Measurements from ENCODE around the gene TTYH3.

Gene TTYH3

DNA sequence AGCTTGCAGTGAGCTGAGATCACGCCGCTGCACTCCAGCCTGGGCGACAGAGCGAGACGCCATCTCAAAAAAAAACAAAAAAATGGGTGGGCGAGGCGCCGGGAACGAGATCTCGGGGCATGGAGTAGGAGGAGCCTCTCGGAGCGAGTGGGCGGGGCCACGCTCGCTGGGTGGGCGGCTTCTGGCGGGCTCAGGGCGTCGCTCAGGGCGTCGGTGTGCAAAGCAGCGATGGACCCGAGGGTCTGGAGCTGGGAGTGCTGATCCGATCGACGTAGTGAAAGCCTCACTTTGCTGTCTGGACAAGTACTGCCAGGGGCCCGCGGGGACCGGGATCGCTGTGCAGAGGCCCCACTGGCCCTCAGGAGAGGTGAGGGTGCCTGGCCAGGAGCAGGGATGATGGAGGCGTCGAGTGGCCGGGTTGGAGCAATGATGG lies 33.6 kb downstream of the TTYH3 start:
- H3K27ac ChIP-seq (ENCODE audit: low read depth, low read length) = no peak overlapping the region
- no CpG with 5 or more reads among the region's 33 CpGs for WGBS (ENCODE audit: extremely low coverage, insufficient coverage, insufficient read length)
- H2BK120ac ChIP-seq (ENCODE audit: insufficient read depth, low read length, poor library complexity) = no peak overlapping the region
- no peak overlapping the region for H3K4me3 ChIP-seq (ENCODE audit: low read depth, low read length)
- H3K79me1 ChIP-seq (ENCODE audit: low read length) = no peaks in the 10 kb centered on the region
- no peak overlapping the region for H2AFZ ChIP-seq (ENCODE audit: insufficient read depth, low read length, poor library complexity)
- no peak overlapping the region for H3K18ac ChIP-seq (ENCODE audit: low read length)
- H4K12ac ChIP-seq (ENCODE audit: low read depth, low read length) = no peak overlapping the region
- no peak overlapping the region for H4K91ac ChIP-seq (ENCODE audit: low read depth, low read length)
- DNase-seq = no peak
- H3K14ac ChIP-seq (ENCODE audit: low read length) = no peak overlapping the region
- peaks cover 3 to 4% of the 10 kb centered on the region in 2 experiments for H3K4me1 ChIP-seq (ENCODE audit: control insufficient read depth in 1 of 2, insufficient read depth in 2 of 2, low read length in 2 of 2)
- H3K27me3 ChIP-seq (ENCODE audit: insufficient read depth, low read length) = no peaks in the 10 kb centered on the region
- no peak overlapping the region for H2AK5ac ChIP-seq (ENCODE audit: low read length)
- no peak overlapping the region for H3K4ac ChIP-seq (ENCODE audit: low read depth, low read length)
- peaks cover 2% of the 10 kb centered on the region for H3K9me3 ChIP-seq (ENCODE audit: insufficient read depth, low read depth, low read length)
- no peak overlapping the region for H2BK5ac ChIP-seq (ENCODE audit: low read depth, low read length, poor library complexity)
- peaks cover 23 to 25% of the 10 kb centered on the region in 2 experiments for H3K36me3 ChIP-seq (ENCODE audit: control insufficient read depth in 1 of 2, insufficient read depth in 2 of 2, low read length in 2 of 2)
- H3K79me2 ChIP-seq (ENCODE audit: control insufficient read depth, insufficient read depth, low read length, poor library complexity) = no peaks in the 10 kb centered on the region
- no peak overlapping the region for H4K8ac ChIP-seq (ENCODE audit: low read depth, low read length)
- no peak overlapping the region for H3K9ac ChIP-seq (ENCODE audit: low read length)
- no peak overlapping the region for H3K4me2 ChIP-seq (ENCODE audit: low read length)
- no peak overlapping the region for H3K23ac ChIP-seq (ENCODE audit: low read length)
- no peak overlapping the region for H2BK12ac ChIP-seq (ENCODE audit: low read length)

DNA sequence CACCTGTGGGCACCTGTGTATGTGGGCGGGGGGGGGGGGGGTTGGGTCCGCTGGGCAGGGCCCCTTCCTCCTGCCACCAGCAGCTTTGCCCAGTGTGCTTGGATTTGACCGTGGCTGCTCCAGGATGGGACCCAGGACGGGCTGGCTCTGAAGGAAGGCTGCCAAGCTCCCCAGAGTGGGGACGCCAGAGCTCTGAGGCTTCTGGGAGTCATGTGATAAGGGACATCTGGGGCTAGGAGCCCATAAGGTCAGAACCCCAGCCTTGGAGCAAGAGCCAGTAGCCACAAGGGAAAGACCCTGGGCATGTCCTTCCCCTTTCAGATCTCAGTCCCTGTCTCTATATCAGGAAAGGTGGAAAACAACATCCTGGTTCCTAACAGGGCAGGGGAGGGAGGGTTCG lies 34.4 kb downstream of the TTYH3 start:
- H3K36me3 ChIP-seq (ENCODE audit: control insufficient read depth in 1 of 2, insufficient read depth in 2 of 2, low read length in 2 of 2) = peaks cover 18 to 19% of the 10 kb centered on the region in 2 experiments
- no peak overlapping the region for H3K4me2 ChIP-seq (ENCODE audit: low read length)
- H2AK5ac ChIP-seq (ENCODE audit: low read length) = no peak overlapping the region
- no peak overlapping the region for H3K9ac ChIP-seq (ENCODE audit: low read length)
- no peak overlapping the region for H3K4me3 ChIP-seq (ENCODE audit: low read depth, low read length)
- no peak overlapping the region for H2BK12ac ChIP-seq (ENCODE audit: low read length)
- no peak overlapping the region for H3K4ac ChIP-seq (ENCODE audit: low read depth, low read length)
- no peak overlapping the region for H3K27ac ChIP-seq (ENCODE audit: low read depth, low read length)
- no peak overlapping the region for H2BK120ac ChIP-seq (ENCODE audit: insufficient read depth, low read length, poor library complexity)
- peaks cover 2% of the 10 kb centered on the region for H3K9me3 ChIP-seq (ENCODE audit: insufficient read depth, low read depth, low read length)
- H3K14ac ChIP-seq (ENCODE audit: low read length) = no peak overlapping the region
- H2BK5ac ChIP-seq (ENCODE audit: low read depth, low read length, poor library complexity) = no peak overlapping the region
- no peak overlapping the region for H4K91ac ChIP-seq (ENCODE audit: low read depth, low read length)
- no peak overlapping the region for H2AFZ ChIP-seq (ENCODE audit: insufficient read depth, low read length, poor library complexity)
- H3K18ac ChIP-seq (ENCODE audit: low read length) = no peak overlapping the region
- H4K12ac ChIP-seq (ENCODE audit: low read depth, low read length) = no peak overlapping the region
- no CpG with 5 or more reads among the region's 6 CpGs for WGBS (ENCODE audit: extremely low coverage, insufficient coverage, insufficient read length)
- DNase-seq = no peak
- H3K79me2 ChIP-seq (ENCODE audit: control insufficient read depth, insufficient read depth, low read length, poor library complexity) = no peaks in the 10 kb centered on the region
- no peaks in the 10 kb centered on the region for H3K27me3 ChIP-seq (ENCODE audit: insufficient read depth, low read length)
- no peak overlapping the region for H4K8ac ChIP-seq (ENCODE audit: low read depth, low read length)
- H3K79me1 ChIP-seq (ENCODE audit: low read length) = no peaks in the 10 kb centered on the region
- H3K23ac ChIP-seq (ENCODE audit: low read length) = no peak overlapping the region
- H3K4me1 ChIP-seq (ENCODE audit: control insufficient read depth in 1 of 2, insufficient read depth in 2 of 2, low read length in 2 of 2) = peaks cover 3 to 4% of the 10 kb centered on the region in 2 experiments

- H3K4me1 ChIP-seq (ENCODE audit: control insufficient read depth in 1 of 2, insufficient read depth in 2 of 2, low read length in 2 of 2) = peaks cover 3 to 7% of the 10 kb centered on the region in 2 experiments
- H3K23ac ChIP-seq (ENCODE audit: low read length) = no peak overlapping the region
- H2AFZ ChIP-seq (ENCODE audit: insufficient read depth, low read length, poor library complexity) = no peak overlapping the region
These were observed 34.9 kb downstream of the TTYH3 start for GRCh38 chr7:2666588-2667250.

DNA sequence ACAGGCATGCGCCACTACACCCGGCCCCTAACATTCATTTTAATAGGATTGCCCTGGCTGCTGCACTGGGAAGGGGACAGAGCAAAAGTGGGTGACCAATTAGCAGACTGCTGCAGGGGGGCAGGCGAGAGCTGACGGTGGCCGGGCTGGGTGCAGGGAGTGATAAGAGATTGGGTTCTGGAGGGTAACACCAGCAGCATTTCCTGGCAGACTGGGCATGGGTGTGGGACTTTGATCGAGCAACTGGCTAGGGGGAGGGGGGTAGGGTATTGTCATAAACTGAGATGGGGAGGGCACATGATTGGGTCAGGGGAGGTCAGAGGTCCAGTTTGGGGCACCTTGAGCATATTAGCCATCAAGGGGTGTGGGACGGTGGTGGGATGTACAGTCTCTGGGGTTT lies 36.1 kb downstream of the TTYH3 start:
- no peak for DNase-seq
- no peaks in the 10 kb centered on the region for H3K79me2 ChIP-seq (ENCODE audit: control insufficient read depth, insufficient read depth, low read length, poor library complexity)

More at GRCh38 chr7:2666588-2667250, 34.9 kb downstream of the TTYH3 start:
- H2BK5ac ChIP-seq (ENCODE audit: low read depth, low read length, poor library complexity) = no peak overlapping the region
- no peak overlapping the region for H3K4me2 ChIP-seq (ENCODE audit: low read length)
- H3K9me3 ChIP-seq (ENCODE audit: insufficient read depth, low read depth, low read length) = no peaks in the 10 kb centered on the region
- H3K4me3 ChIP-seq (ENCODE audit: low read depth, low read length) = no peak overlapping the region
- no peaks in the 10 kb centered on the region for H3K27me3 ChIP-seq (ENCODE audit: insufficient read depth, low read length)
- H2BK12ac ChIP-seq (ENCODE audit: low read length) = no peak overlapping the region
- H3K9ac ChIP-seq (ENCODE audit: low read length) = no peak overlapping the region
- no peak overlapping the region for H3K14ac ChIP-seq (ENCODE audit: low read length)
- H3K27ac ChIP-seq (ENCODE audit: low read depth, low read length) = no peak overlapping the region
- no CpG with 5 or more reads among the region's 18 CpGs for WGBS (ENCODE audit: extremely low coverage, insufficient coverage, insufficient read length)
- DNase-seq = no peak
- no peaks in the 10 kb centered on the region for H3K79me2 ChIP-seq (ENCODE audit: control insufficient read depth, insufficient read depth, low read length, poor library complexity)
- H2AK5ac ChIP-seq (ENCODE audit: low read length) = no peak overlapping the region
- H3K4ac ChIP-seq (ENCODE audit: low read depth, low read length) = no peak overlapping the region
- H3K18ac ChIP-seq (ENCODE audit: low read length) = no peak overlapping the region
- no peak overlapping the region for H4K91ac ChIP-seq (ENCODE audit: low read depth, low read length)
- H3K36me3 ChIP-seq (ENCODE audit: control insufficient read depth in 1 of 2, insufficient read depth in 2 of 2, low read length in 2 of 2) = peaks cover 12 to 13% of the 10 kb centered on the region in 2 experiments
- no peak overlapping the region for H4K12ac ChIP-seq (ENCODE audit: low read depth, low read length)
- H4K8ac ChIP-seq (ENCODE audit: low read depth, low read length) = no peak overlapping the region
- no peak overlapping the region for H2BK120ac ChIP-seq (ENCODE audit: insufficient read depth, low read length, poor library complexity)
- H3K79me1 ChIP-seq (ENCODE audit: low read length) = no peaks in the 10 kb centered on the region

More for the DNA sequence above, 36.1 kb downstream of the TTYH3 start:
- no peaks in the 10 kb centered on the region for H3K9me3 ChIP-seq (ENCODE audit: insufficient read depth, low read depth, low read length)
- H3K18ac ChIP-seq (ENCODE audit: low read length) = no peak overlapping the region
- H3K4ac ChIP-seq (ENCODE audit: low read depth, low read length) = no peak overlapping the region
- no peaks in the 10 kb centered on the region for H3K27me3 ChIP-seq (ENCODE audit: insufficient read depth, low read length)
- no peak overlapping the region for H2BK5ac ChIP-seq (ENCODE audit: low read depth, low read length, poor library complexity)
- no peak overlapping the region for H2AFZ ChIP-seq (ENCODE audit: insufficient read depth, low read length, poor library complexity)
- no peak overlapping the region for H2AK5ac ChIP-seq (ENCODE audit: low read length)
- no peak overlapping the region for H4K91ac ChIP-seq (ENCODE audit: low read depth, low read length)
- H3K9ac ChIP-seq (ENCODE audit: low read length) = no peak overlapping the region
- no peak overlapping the region for H2BK120ac ChIP-seq (ENCODE audit: insufficient read depth, low read length, poor library complexity)
- WGBS (ENCODE audit: extremely low coverage, insufficient coverage, insufficient read length) = no CpG with 5 or more reads among the region's 7 CpGs
- no peak overlapping the region for H4K12ac ChIP-seq (ENCODE audit: low read depth, low read length)
- H3K4me2 ChIP-seq (ENCODE audit: low read length) = no peak overlapping the region
- no peaks in the 10 kb centered on the region for H3K79me1 ChIP-seq (ENCODE audit: low read length)
- no peak overlapping the region for H3K23ac ChIP-seq (ENCODE audit: low read length)
- H4K8ac ChIP-seq (ENCODE audit: low read depth, low read length) = no peak overlapping the region
- peaks cover 1 to 2% of the 10 kb centered on the region in 2 experiments for H3K36me3 ChIP-seq (ENCODE audit: control insufficient read depth in 1 of 2, insufficient read depth in 2 of 2, low read length in 2 of 2)
- no peak overlapping the region for H2BK12ac ChIP-seq (ENCODE audit: low read length)
- peaks cover 3 to 7% of the 10 kb centered on the region in 2 experiments for H3K4me1 ChIP-seq (ENCODE audit: control insufficient read depth in 1 of 2, insufficient read depth in 2 of 2, low read length in 2 of 2)
- no peak overlapping the region for H3K14ac ChIP-seq (ENCODE audit: low read length)
- no peak overlapping the region for H3K4me3 ChIP-seq (ENCODE audit: low read depth, low read length)
- H3K27ac ChIP-seq (ENCODE audit: low read depth, low read length) = no peak overlapping the region
